ENCODE data around the gene TNPO2.

DNA sequence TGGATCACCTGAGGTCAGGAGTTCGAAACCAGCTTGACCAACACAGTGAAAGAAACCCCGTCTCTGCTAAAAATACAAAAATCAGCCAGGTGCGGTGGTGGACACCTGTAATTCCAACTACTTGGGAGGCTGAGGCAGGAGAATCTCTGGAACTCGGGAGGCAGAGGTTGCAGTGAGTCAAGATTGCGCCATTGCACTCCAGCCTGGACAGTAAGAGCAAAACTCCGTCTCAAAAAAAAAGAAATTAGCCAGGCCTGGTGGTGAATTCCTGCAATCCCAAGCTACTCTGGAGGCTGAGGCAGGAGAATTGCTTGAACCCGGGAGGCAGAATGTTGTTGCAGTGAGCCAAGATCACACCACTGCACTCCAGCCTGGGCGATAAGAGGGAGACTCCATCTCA, 15.1 kb downstream of the TNPO2 start:
- TF ChIP-seq, protein P1, sequence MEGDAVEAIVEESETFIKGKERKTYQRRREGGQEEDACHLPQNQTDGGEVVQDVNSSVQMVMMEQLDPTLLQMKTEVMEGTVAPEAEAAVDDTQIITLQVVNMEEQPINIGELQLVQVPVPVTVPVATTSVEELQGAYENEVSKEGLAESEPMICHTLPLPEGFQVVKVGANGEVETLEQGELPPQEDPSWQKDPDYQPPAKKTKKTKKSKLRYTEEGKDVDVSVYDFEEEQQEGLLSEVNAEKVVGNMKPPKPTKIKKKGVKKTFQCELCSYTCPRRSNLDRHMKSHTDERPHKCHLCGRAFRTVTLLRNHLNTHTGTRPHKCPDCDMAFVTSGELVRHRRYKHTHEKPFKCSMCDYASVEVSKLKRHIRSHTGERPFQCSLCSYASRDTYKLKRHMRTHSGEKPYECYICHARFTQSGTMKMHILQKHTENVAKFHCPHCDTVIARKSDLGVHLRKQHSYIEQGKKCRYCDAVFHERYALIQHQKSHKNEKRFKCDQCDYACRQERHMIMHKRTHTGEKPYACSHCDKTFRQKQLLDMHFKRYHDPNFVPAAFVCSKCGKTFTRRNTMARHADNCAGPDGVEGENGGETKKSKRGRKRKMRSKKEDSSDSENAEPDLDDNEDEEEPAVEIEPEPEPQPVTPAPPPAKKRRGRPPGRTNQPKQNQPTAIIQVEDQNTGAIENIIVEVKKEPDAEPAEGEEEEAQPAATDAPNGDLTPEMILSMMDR (IDR thresholded peaks at IDR 0.05) = no peak
- TF ChIP-seq EP300 (IDR thresholded peaks at IDR 0.05) = no peak

All from esophagus muscularis mucosa (tissue), 3 donors.